MM.1S (cell line): Measurements from ENCODE around the gene RNF111.

Experiments
- CTCF ChIP-seq: fragments of 300-600 bp; sonication (generic); IDR thresholded peaks from 2 replicates; pipeline ENCODE4 v1.5.1; 2016; ENCODE audit warnings: antibody characterized with exemption, low read length, mixed read lengths
- EZH2phosphoT487 ChIP-seq: fragments of 300-600 bp; sonication (generic); IDR thresholded peaks from 2 replicates; pipeline ENCODE4 v1.6.1; 2018; ENCODE audit warnings: antibody characterized with exemption, low read length

GRCh38 chr15:59029554-59029953 is 42.1 kb downstream of the RNF111 start:
- no peak for TF ChIP-seq CTCF
- no peak for TF ChIP-seq EZH2phosphoT487
